ENCODE results near the gene ACVR1B. TPM values are rescaled to one million over a fixed set of nuclear protein-coding genes. Genes with fewer than 3 reads are reported as not detected.

Gene ACVR1B
- total and polyA plus RNA-seq, 2 of the 8 experiments (the other 6 are each of a cell fraction or from before 2014, with no cell fraction given), result 16.0 to 19.2 TPM

DNA sequence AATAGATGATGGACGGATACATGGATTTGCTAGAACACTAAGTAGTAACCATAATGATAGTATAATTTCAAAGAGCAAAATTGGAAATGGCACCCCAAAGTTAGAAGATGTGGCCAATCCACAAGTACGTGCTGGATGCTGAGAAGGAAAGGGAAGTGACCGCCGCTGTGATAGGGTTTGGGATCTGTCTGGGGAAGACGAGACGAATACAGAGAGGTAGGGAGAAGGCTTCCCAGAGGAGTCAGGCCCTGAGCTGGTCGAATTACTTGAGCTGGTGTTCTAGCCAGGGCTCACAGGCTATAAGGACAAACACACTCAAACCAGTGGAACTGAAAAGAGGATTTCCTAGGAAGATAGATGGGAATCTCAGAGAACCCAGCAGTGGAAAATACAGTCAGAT lies 9.4 kb upstream of the ACVR1B start:
- no peak overlapping the region for H2BK120ac ChIP-seq (replicated peaks; ENCODE audit: low read depth, low read length)
- H3K23ac ChIP-seq (ENCODE audit: insufficient read length), result no peak overlapping the region
- no peaks in the 10 kb centered on the region for H3K79me2 ChIP-seq (ENCODE audit: control insufficient read depth in 1 of 2, insufficient read depth in 2 of 2, low read length in 2 of 2)
- H2BK20ac ChIP-seq (ENCODE audit: low read length), result no peak overlapping the region
- no peak overlapping the region for H3K4me3 ChIP-seq (ENCODE audit: extremely low read depth in 1 of 4, insufficient read depth in 2 of 4, low read depth in 3 of 4, low read length in 4 of 4)
- TF ChIP-seq CBX8 (IDR thresholded peaks at IDR 0.05; ENCODE audit: borderline replicate concordance, low read depth, low read length) (no peak), NRF1 (IDR thresholded peaks at IDR 0.05; ENCODE audit: low read depth, low read length) (no peak), BACH1 (IDR thresholded peaks at IDR 0.05; ENCODE audit: low read length) (no peak), SIRT6 (IDR thresholded peaks at IDR 0.05; ENCODE audit: low read length) (no peak), MAFK (IDR thresholded peaks at IDR 0.05; ENCODE audit: low read depth, low read length) (no peak), POU5F1 (IDR thresholded peaks at IDR 0.05; ENCODE audit: low read depth, low read length) (no peak), TAF1 (IDR thresholded peaks at IDR 0.05; ENCODE audit: low read depth, low read length) (no peak), KDM4A (IDR thresholded peaks at IDR 0.05; ENCODE audit: low read depth, low read length, severe bottlenecking) (no peak), SP4 (IDR thresholded peaks at IDR 0.05; ENCODE audit: low read length) (no peak), TEAD4 (IDR thresholded peaks at IDR 0.05; ENCODE audit: low read depth, low read length) (no peak), TAF7 (optimal IDR thresholded peaks at IDR 0.05; ENCODE audit: borderline replicate concordance, low read depth, low read length) (no peak), RXRA (IDR thresholded peaks at IDR 0.05; ENCODE audit: insufficient read depth, low read depth, low read length) (no peak), SP1 (IDR thresholded peaks at IDR 0.05; ENCODE audit: low read depth, low read length) (no peak), MAX (IDR thresholded peaks at IDR 0.05) (no peak)
- 0 out of 2 replicates have a peak, but pooled peaks cover 2% of the 10 kb centered on the region for H3K23me2 ChIP-seq (ENCODE audit: low read depth, low read length)
- WGBS, 2 experiments (ENCODE audit: extremely low coverage in 1 of 2, insufficient coverage in 1 of 2, insufficient read length in 1 of 2, insufficient replicate concordance in 2 of 2, low coverage in 1 of 2, low lambda C conversion rate in 2 of 2, missing lambda C conversion rate in 1 of 2), result 92% methylated on average over 7 of the region's 7 CpGs; no CpG with 5 or more reads in 1 of the 2 experiments
- H2AK5ac ChIP-seq (ENCODE audit: low read depth, low read length), result no peak overlapping the region
- no peaks in the 10 kb centered on the region for H3K36me3 ChIP-seq (ENCODE audit: control insufficient read depth in 2 of 4, insufficient read depth in 4 of 4, low read length in 3 of 4)
- no peak overlapping the region for H3K27ac ChIP-seq (ENCODE audit: low read depth, low read length)
- no peaks in the 10 kb centered on the region for H4K20me1 ChIP-seq (replicated peaks in 1 of 2; ENCODE audit: control insufficient read depth in 1 of 2, insufficient read depth in 2 of 2, low read length in 2 of 2)
- H4K91ac ChIP-seq (replicated peaks; ENCODE audit: insufficient read length, low read length), result no peak overlapping the region
- H3K18ac ChIP-seq (ENCODE audit: extremely low read depth, low read length), result no peak overlapping the region
- no peak overlapping the region for H3K14ac ChIP-seq (ENCODE audit: insufficient read length)
- ChIA-PET CTCF (ENCODE audit: partially characterized antibody) (interaction anchor here (0.6 to 10.1 kb wide), 4 partner anchors 18 to 63 kb away, joined by 3 to 106 read pairs (median 4); no protein-coding TSS in a partner anchor), POLR2A (ENCODE audit: partially characterized antibody) (no interaction called here)
- peaks cover 0 to 2% (median 0%) of the 10 kb centered on the region in 4 experiments; a peak in 3 of 7 replicates for H3K4me1 ChIP-seq (replicated peaks in 1 of 4; ENCODE audit: control insufficient read depth in 3 of 4, insufficient read depth in 4 of 4, low read length in 3 of 4)
- H3K4ac ChIP-seq (replicated peaks; ENCODE audit: insufficient read length, low read depth, low read length), result no peak overlapping the region
- no peak overlapping the region for H3K9ac ChIP-seq (replicated peaks in 1 of 4; ENCODE audit: extremely low read depth in 1 of 4, low read depth in 3 of 4, low read length in 3 of 4)
- no peaks in the 10 kb centered on the region for H3K79me1 ChIP-seq (ENCODE audit: low read depth, low read length)
- no peak overlapping the region for H4K5ac ChIP-seq (ENCODE audit: insufficient read length, low read depth, low read length)
- no peak overlapping the region for H3K4me2 ChIP-seq (ENCODE audit: insufficient read depth in 1 of 2, low read depth in 2 of 2, low read length in 2 of 2)
- no peak overlapping the region for H2AFZ ChIP-seq (ENCODE audit: low read length)
- peaks cover 0 to 5% of the 10 kb centered on the region in 2 experiments; a peak in 1 of 4 replicates for H3K9me3 ChIP-seq (ENCODE audit: insufficient read depth in 2 of 2, low read depth in 1 of 2, low read length in 1 of 2)
- no peak overlapping the region for H3K56ac ChIP-seq (replicated peaks; ENCODE audit: insufficient read length, low read depth, low read length)
- DNase-seq (ENCODE audit: low read depth in 1 of 2, low spot score in 2 of 2) (no peak), FAIRE-seq (no peak)
- H4K8ac ChIP-seq (ENCODE audit: extremely low read depth, insufficient read depth, low read length), result no peak overlapping the region
- H2BK15ac ChIP-seq (ENCODE audit: low read length), result no peak overlapping the region
- H2BK5ac ChIP-seq (ENCODE audit: low read depth, low read length), result no peak overlapping the region
- H2BK12ac ChIP-seq (ENCODE audit: low read depth, low read length), result no peak overlapping the region
- H3K27me3 ChIP-seq (replicated peaks in 1 of 4; ENCODE audit: control insufficient read depth in 3 of 4, extremely low read depth in 1 of 4, insufficient read depth in 3 of 4, low read length in 3 of 4), result no peaks in the 10 kb centered on the region
